Fibroblast of villous mesenchyme (primary cell): ENCODE measurements around the gene LMO1. TPM values are rescaled to one million over a fixed set of nuclear protein-coding genes. Genes with fewer than 3 reads are reported as not detected.

Experiments used
- DNase-seq: peaks from one replicate; pipeline ENCODE4 v3.0.0-alpha.2; 2010; ENCODE audit warnings: low read depth
- H3K4me3 ChIP-seq: 2 replicates; pipeline ENCODE4 v1.5.1; 2011; ENCODE audit warnings: low read depth, mild to moderate bottlenecking, low read length
- CTCF ChIP-seq: IDR thresholded peaks from 2 replicates; pipeline ENCODE4 v1.5.1; 2012; ENCODE audit warnings: low read depth, mild to moderate bottlenecking, low read length; ENCODE audit not compliant: insufficient read depth
- total RNA-seq: library from RNA; depleted of rRNA; stranded (reverse); fragments of >200 nt; gene quantifications from 2 replicates; pipeline ENCODE4 v1.2.3, GENCODE V29; 2012

LMO1 gene
- total RNA-seq, 1 donor, result not detected

GRCh38 chr11:8273287-8273686 lies 9.6 kb upstream of the LMO1 start:
- TF ChIP-seq CTCF, result no peak
- H3K4me3 ChIP-seq, result no peak overlapping the region
- DNase-seq, result no peak

GRCh38 chr11:8271106-8271886 lies 7.6 kb upstream of the LMO1 start:
- no peak for DNase-seq
- no peak overlapping the region for H3K4me3 ChIP-seq
- no peak for TF ChIP-seq CTCF

- H3K4me3 ChIP-seq, result no peak overlapping the region
- no peak for DNase-seq
- TF ChIP-seq CTCF, result no peak
Observed at GRCh38 chr11:8269636-8270035, 6.0 kb upstream of the LMO1 start.

GRCh38 chr11:8268530-8269400 lies 5.1 kb upstream of the LMO1 start:
- H3K4me3 ChIP-seq, result no peak overlapping the region
- no peak for TF ChIP-seq CTCF
- DNase-seq, result no peak

- H3K4me3 ChIP-seq, result no peak overlapping the region
- no peak for DNase-seq
- TF ChIP-seq CTCF, result no peak
Observed at GRCh38 chr11:8267831-8268529, 4.3 kb upstream of the LMO1 start.

GRCh38 chr11:8267280-8267679 lies 3.6 kb upstream of the LMO1 start:
- no peak for TF ChIP-seq CTCF
- no peak overlapping the region for H3K4me3 ChIP-seq
- no peak for DNase-seq
